VCaP (cell line): ENCODE data around the gene PICK1.
"Not testable (repeated sequence)": the region's sequence is repeated elsewhere in the genome, so short reads cannot be mapped to it uniquely, and the experiment has no call there.

ENCODE experiments used
- H3K27ac ChIP-seq: fragments of 450-650 bp; 2 replicates; pipeline ENCODE4 v1.5.1; 2017
- CTCF ChIP-seq: fragments of 450-650 bp; conservative IDR thresholded peaks from 2 replicates; pipeline ENCODE4 v1.5.1; 2017; ENCODE audit warnings: mild to moderate bottlenecking, moderate library complexity

The PICK1 gene

GRCh38 chr22:38033522-38034277, 23.5 kb upstream of the PICK1 start:
- no peak for TF ChIP-seq CTCF
- no peak overlapping the region for H3K27ac ChIP-seq

- no peak for TF ChIP-seq CTCF
- H3K27ac ChIP-seq = no peak overlapping the region
Observed at GRCh38 chr22:38034278-38034882, 22.8 kb upstream of the PICK1 start.

- H3K27ac ChIP-seq = no peak overlapping the region
- no peak for TF ChIP-seq CTCF
Observed at GRCh38 chr22:38034884-38035529, 22.2 kb upstream of the PICK1 start.

- H3K27ac ChIP-seq = no peak overlapping the region
Observed at GRCh38 chr22:38035530-38035885, 21.7 kb upstream of the PICK1 start.

GRCh38 chr22:38036392-38037062, 20.7 kb upstream of the PICK1 start:
- no peak overlapping the region for H3K27ac ChIP-seq
- TF ChIP-seq CTCF = no peak

More at GRCh38 chr22:38035530-38035885, 21.7 kb upstream of the PICK1 start:
- no peak for TF ChIP-seq CTCF

- not testable (repeated sequence) for H3K27ac ChIP-seq
Observed at GRCh38 chr22:38037367-38038150, 19.6 kb upstream of the PICK1 start.

- no peak overlapping the region for H3K27ac ChIP-seq
- no peak for TF ChIP-seq CTCF
Observed at GRCh38 chr22:38038426-38038825, 18.8 kb upstream of the PICK1 start.
